Peyer's patch (tissue), 4 donors: ENCODE data around the gene ZBTB7A.

ENCODE experiments used
- CTCF ChIP-seq, 6 experiments: fragments of 450-650 bp in 4 of 6; fragments of 200-600 bp in 2 of 6; sonication (generic) in 1 of 6; IDR thresholded peaks; one replicate each; pipeline ENCODE4 v1.5.1; 2017 to 2019; ENCODE audit warnings: antibody characterized with exemption in 6 of 6, mild to moderate bottlenecking in 3 of 6, moderate library complexity in 1 of 6
- POLR2A ChIP-seq, 2 donors: fragments of 450-650 bp; IDR thresholded peaks; one replicate each; pipeline ENCODE4 v1.5.1; 2017; ENCODE audit warnings: antibody characterized with exemption in 2 of 2, mild to moderate bottlenecking in 2 of 2, moderate library complexity in 2 of 2

DNA sequence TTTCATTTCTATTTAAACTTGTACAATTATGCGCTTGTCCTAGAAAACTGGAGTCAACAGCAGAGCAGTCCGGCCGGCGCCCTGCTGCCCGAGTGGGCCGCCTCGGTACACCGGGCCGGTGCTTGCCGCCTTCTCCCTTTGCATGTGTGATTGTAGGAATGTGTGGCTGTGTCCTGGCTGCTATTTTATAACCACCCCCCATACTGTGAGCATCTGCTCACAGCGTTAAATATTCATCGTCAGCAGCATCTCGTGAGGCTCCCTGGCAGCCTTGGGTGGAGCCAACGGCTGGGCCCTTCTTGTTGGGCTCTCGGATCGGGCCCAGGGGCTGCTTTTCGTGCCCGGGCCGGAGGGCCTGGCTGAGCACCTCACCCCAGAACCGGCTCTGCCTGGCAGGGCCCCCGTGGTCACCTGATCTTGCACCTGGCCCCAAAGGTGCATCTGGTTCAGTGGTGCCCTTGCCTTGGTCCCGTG is 48.5 kb downstream of the ZBTB7A start:
- no peak for TF ChIP-seq CTCF (IDR thresholded peaks at IDR 0.05)
- TF ChIP-seq POLR2A (IDR thresholded peaks at IDR 0.05), result no peak
